Transverse colon (tissue), 4 donors: Measurements from ENCODE around the gene MTR. TPM values are rescaled to one million over a fixed set of nuclear protein-coding genes. Genes with fewer than 3 reads are reported as not detected.
A peak's percentile ranks its signal among the peaks of the same experiment; 100 is the strongest.

Experiments used
- DNase-seq: peaks from one replicate; pipeline ENCODE4 v3.0.0-alpha.2; 2019
- H3K27ac ChIP-seq, 4 donors: fragments of 200-600 bp; sonication (generic); 2 replicates each; pipeline ENCODE4 v1.5.1; 2016 to 2018; ENCODE audit warnings: inconsistent platforms in 4 of 4
- H3K27me3 ChIP-seq: fragments of 200-600 bp; sonication (generic); 2 replicates; pipeline ENCODE4 v1.5.1; 2017; ENCODE audit warnings: inconsistent platforms
- H3K36me3 ChIP-seq, 4 donors: fragments of 200-600 bp; sonication (generic); 2 replicates each; pipeline ENCODE4 v1.5.1; 2017 to 2019; ENCODE audit warnings: inconsistent platforms in 4 of 4
- H3K4me1 ChIP-seq, 4 donors: fragments of 200-600 bp; sonication (generic); 2 replicates each; pipeline ENCODE4 v1.5.1; 2017 to 2020; ENCODE audit warnings: inconsistent platforms in 4 of 4
- H3K4me3 ChIP-seq, 4 donors: fragments of 200-600 bp; sonication (generic); 1 replicate in 1 of 4; 2 replicates in 3 of 4; pipeline versions ENCODE4 v1.5.1 to v1.6.1; 2017 to 2019; ENCODE audit warnings: inconsistent platforms in 4 of 4
- H3K9me3 ChIP-seq, 2 donors: fragments of 200-600 bp; sonication (generic); 2 replicates each; pipeline ENCODE4 v1.5.1; 2017 to 2019; ENCODE audit warnings: inconsistent platforms in 2 of 2
- EP300 ChIP-seq: sonication (generic); formaldehyde crosslinking; IDR thresholded peaks from one replicate; pipeline ENCODE4 v1.6.1; 2017; ENCODE audit warnings: antibody characterized with exemption, low read depth
- POLR2A ChIP-seq: fragments of 450-650 bp; IDR thresholded peaks from one replicate; pipeline ENCODE4 v1.6.1; 2016; ENCODE audit warnings: antibody characterized with exemption, mild to moderate bottlenecking, moderate library complexity
- POLR2AphosphoS5 ChIP-seq, 3 donors: sonication (generic); formaldehyde crosslinking; IDR thresholded peaks; one replicate each; pipeline ENCODE4 v1.6.1; 2016; ENCODE audit warnings: antibody characterized with exemption in 3 of 3
- WGBS, 2 donors: methylation state at CpG; one replicate each; pipeline ENCODE4 v1.1.5; 2018; ENCODE audit warnings: low coverage in 1 of 2; 5-methylcytosine and 5-hydroxymethylcytosine counted together
- in situ Hi-C, 4 donors: fragments of 200-750 bp; cut with MboI; loops; one replicate each; pipeline versions ENCODE4 v1.15.0 to v1.15.1; 2017; ENCODE audit warnings: low sequenced_read_pairs in 3 of 4, low pct_ligation_motif_present in 1 of 4, low pct_unique_long_range_greater_than_20kb in 1 of 4
- intact Hi-C: fragments of 100-400 bp; cut with DNase I; formaldehyde crosslinking; loops from one replicate; pipeline ENCODE4 v1.15.1; 2023; ENCODE audit warnings: low total_unique reads
- total RNA-seq, 4 donors: library from RNA; depleted of rRNA; stranded (reverse); fragments of >200 nt; gene quantifications; one replicate each; pipeline ENCODE4 v1.1.0, GENCODE V29; 2016
- TF ChIP-seq, protein P1 (sequence below), 5 experiments: fragments of 200-600 bp in 3 of 5; fragments of 450-650 bp in 2 of 5; sonication (generic) in 3 of 5; IDR thresholded peaks; 1 replicate in 2 of 5; 2 replicates in 3 of 5; pipeline ENCODE4 v1.5.1; 2016 to 2017; ENCODE audit warnings: antibody characterized with exemption in 5 of 5, inconsistent platforms in 3 of 5, mild to moderate bottlenecking in 2 of 5, moderate library complexity in 1 of 5

MTR gene
- total RNA-seq, 4 donors from 2014 or later, result 10.1 to 18.4 (median 12.6) TPM

DNA sequence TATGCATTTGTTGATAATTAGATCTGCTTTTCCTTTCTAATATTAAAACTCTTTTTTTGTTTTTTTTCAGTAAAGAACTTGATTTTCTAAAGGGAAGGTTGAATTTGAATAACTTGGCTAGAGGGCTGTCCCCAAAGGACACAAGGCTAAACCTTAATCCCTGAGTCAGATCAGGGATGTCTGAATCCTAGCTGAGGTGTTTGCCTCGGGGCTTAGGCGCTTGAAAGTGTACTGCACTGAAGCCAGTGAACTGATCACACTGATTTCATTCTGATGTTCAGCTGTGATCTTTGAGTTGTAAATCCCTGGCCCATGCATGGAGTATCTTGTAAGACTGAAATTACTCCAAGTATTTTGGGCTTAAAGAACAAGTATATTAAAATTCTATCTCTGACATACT, 42.8 kb downstream of the MTR start:
- Histone ChIP-seq H3K36me3 (peaks cover 0 to 47% (median 15%) of the 10 kb centered on the region in 4 donors), H3K4me3 (no peak overlapping the region), H3K27me3 (no peaks in the 10 kb centered on the region), H3K27ac (no peak overlapping the region), H3K4me1 (no peaks in the 10 kb centered on the region), H3K9me3 (no peaks in the 10 kb centered on the region)
- TF ChIP-seq, protein P1, sequence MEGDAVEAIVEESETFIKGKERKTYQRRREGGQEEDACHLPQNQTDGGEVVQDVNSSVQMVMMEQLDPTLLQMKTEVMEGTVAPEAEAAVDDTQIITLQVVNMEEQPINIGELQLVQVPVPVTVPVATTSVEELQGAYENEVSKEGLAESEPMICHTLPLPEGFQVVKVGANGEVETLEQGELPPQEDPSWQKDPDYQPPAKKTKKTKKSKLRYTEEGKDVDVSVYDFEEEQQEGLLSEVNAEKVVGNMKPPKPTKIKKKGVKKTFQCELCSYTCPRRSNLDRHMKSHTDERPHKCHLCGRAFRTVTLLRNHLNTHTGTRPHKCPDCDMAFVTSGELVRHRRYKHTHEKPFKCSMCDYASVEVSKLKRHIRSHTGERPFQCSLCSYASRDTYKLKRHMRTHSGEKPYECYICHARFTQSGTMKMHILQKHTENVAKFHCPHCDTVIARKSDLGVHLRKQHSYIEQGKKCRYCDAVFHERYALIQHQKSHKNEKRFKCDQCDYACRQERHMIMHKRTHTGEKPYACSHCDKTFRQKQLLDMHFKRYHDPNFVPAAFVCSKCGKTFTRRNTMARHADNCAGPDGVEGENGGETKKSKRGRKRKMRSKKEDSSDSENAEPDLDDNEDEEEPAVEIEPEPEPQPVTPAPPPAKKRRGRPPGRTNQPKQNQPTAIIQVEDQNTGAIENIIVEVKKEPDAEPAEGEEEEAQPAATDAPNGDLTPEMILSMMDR (IDR thresholded peaks at IDR 0.05), result no peak
- no peak for TF ChIP-seq POLR2A
- intact Hi-C loops, result loop anchor here (5.0 kb wide), 1 partner anchor 724 kb away; no protein-coding TSS in a partner anchor
- in situ Hi-C loops, result no loop called here
- DNase-seq, result no peak
- 90% methylated on average over 2 of the region's 2 CpGs; no CpG with 5 or more reads in 1 of the 2 donors for WGBS, 2 donors

DNA sequence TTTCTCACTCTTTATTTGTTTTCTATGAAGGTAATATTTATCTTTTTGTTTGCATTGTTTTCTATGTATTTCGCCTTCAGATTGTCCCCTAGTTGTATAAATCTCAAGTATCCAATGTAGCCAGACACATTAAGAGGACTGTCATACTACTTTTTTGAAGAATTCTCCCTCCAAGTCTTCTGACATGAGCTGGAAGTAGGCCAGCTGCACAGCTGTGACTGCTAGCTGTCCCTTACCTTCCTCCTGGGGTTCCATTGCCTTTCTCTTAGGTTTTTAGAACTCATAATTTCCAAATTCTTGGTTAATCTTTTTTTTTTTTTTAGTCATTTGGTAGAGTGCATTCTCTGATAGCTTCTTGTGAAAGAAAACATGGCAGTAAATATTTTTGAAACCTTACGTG, 46.2 kb downstream of the MTR start:
- no peak for DNase-seq
- peaks cover 0 to 38% (median 14%) of the 10 kb centered on the region in 4 donors for H3K36me3 ChIP-seq
- TF ChIP-seq, protein P1 (IDR thresholded peaks at IDR 0.05), result no peak
- TF ChIP-seq EP300 (no peak), POLR2A (no peak), POLR2AphosphoS5 (IDR thresholded peaks at IDR 0.05) (no peak)
- H3K4me3 ChIP-seq, result no peak overlapping the region
- no peaks in the 10 kb centered on the region for H3K9me3 ChIP-seq
- in situ Hi-C loops, result no loop called here
- peaks cover 0 to 15% (median 6%) of the 10 kb centered on the region in 4 donors for H3K4me1 ChIP-seq
- no peak overlapping the region for H3K27ac ChIP-seq
- 89 to 96% methylated on average over 2 of the region's 2 CpGs for WGBS, 2 donors
- H3K27me3 ChIP-seq, result no peaks in the 10 kb centered on the region
- intact Hi-C loops, result no loop called here

DNA sequence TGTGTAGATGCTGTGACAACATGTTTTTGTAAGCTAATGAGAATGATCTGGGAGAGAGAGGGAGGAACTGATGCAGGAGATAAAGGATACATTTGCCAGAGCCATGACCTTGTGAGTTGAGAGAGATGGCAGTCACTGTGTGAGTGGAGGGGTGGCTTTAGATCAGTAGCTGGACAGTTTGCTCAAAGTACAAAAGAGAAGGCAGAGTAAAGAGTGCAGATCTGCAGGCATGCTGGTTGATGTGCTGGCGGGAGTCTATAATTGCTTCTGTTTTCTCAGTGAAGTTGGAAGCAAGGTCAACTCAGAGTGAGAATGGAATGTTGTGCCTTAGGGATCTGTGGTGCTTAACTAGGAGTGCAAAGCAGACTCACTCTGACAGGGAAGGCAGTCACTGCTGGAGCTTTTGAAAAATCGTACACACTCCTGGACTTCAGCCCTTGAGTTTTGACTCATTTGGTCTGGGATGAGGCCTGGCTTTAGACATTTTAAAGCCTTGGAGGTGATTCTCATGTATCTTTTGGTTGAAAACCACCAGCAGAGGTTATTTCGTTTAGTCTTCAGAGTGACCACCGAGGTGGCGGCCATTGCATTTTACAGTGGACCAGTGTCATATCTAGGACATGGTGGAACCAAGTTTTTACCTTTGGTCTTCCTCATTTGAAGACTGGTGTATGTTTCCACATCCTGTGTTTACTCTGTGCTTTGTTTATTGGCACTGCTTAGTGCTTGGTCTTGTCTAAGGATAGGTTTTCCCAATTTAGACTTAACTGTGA, 49.6 kb downstream of the MTR start:
- H3K36me3 ChIP-seq, result peaks cover 0 to 16% (median 4%) of the 10 kb centered on the region in 4 donors
- WGBS, 2 donors, result 83 to 93% methylated on average over 2 to 5 of the region's 5 CpGs
- H3K9me3 ChIP-seq, result no peaks in the 10 kb centered on the region
- H3K4me1 ChIP-seq, result peaks cover 0 to 15% (median 6%) of the 10 kb centered on the region in 4 donors
- no peak for DNase-seq
- in situ Hi-C loops (no loop called here), intact Hi-C loops (no loop called here)
- peak overlapping the region in 2 of 4 donors; percentile 40 to 41 for H3K27ac ChIP-seq
- no peaks in the 10 kb centered on the region for H3K27me3 ChIP-seq
- no peak for TF ChIP-seq POLR2AphosphoS5 (IDR thresholded peaks at IDR 0.05)
- TF ChIP-seq, protein P1 (IDR thresholded peaks at IDR 0.05), result no peak
- TF ChIP-seq POLR2A, result no peak
- no peak for TF ChIP-seq EP300
- H3K4me3 ChIP-seq, result no peak overlapping the region

DNA sequence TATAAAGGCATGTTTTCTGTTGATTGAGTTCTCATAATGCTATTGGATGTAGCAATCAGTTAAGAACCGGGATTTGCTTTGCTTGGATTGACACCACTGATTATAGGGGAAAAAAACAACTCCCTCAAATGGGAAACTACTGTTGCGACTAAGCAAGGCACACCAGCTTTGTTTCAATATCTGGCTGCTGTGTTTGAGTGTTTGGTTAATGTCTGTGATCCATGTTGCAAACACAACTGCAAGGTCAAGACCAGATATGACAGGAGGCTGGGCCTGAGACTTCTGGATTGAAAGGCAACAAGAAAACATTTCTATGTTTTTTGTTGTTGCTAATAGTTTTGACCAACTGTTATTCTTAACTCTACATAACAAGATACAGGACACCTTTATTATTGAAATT, 50.7 kb downstream of the MTR start:
- WGBS, 2 donors, result 72 to 84% methylated on average over 2 of the region's 2 CpGs
- H3K27me3 ChIP-seq, result no peaks in the 10 kb centered on the region
- no peak overlapping the region for H3K27ac ChIP-seq

More for the DNA sequence above, 50.7 kb downstream of the MTR start:
- no peaks in the 10 kb centered on the region for H3K9me3 ChIP-seq
- in situ Hi-C loops, result no loop called here
- peaks cover 0 to 15% (median 6%) of the 10 kb centered on the region in 4 donors for H3K4me1 ChIP-seq
- DNase-seq, result no peak
- TF ChIP-seq EP300 (no peak), POLR2A (no peak), POLR2AphosphoS5 (IDR thresholded peaks at IDR 0.05) (no peak)
- TF ChIP-seq, protein P1 (IDR thresholded peaks at IDR 0.05), result no peak
- intact Hi-C loops, result no loop called here
- H3K4me3 ChIP-seq, result no peak overlapping the region
- H3K36me3 ChIP-seq, result peaks cover 0 to 18% (median 3%) of the 10 kb centered on the region in 4 donors
